GM11168 (cell line): Measurements from ENCODE around the gene MYCBPAP.

Experiments
- in situ Hi-C: fragments of 300-500 bp; cut with MboI; formaldehyde crosslinking; loops from one replicate; pipeline ENCODE4 v1.12.0; 2022; ENCODE audit warnings: low sequenced_read_pairs; ENCODE audit not compliant: unreplicated experiment

Gene MYCBPAP

GRCh38 chr17:50564916-50565315, 56.7 kb downstream of the MYCBPAP start:
- in situ Hi-C loops = no loop called here

DNA sequence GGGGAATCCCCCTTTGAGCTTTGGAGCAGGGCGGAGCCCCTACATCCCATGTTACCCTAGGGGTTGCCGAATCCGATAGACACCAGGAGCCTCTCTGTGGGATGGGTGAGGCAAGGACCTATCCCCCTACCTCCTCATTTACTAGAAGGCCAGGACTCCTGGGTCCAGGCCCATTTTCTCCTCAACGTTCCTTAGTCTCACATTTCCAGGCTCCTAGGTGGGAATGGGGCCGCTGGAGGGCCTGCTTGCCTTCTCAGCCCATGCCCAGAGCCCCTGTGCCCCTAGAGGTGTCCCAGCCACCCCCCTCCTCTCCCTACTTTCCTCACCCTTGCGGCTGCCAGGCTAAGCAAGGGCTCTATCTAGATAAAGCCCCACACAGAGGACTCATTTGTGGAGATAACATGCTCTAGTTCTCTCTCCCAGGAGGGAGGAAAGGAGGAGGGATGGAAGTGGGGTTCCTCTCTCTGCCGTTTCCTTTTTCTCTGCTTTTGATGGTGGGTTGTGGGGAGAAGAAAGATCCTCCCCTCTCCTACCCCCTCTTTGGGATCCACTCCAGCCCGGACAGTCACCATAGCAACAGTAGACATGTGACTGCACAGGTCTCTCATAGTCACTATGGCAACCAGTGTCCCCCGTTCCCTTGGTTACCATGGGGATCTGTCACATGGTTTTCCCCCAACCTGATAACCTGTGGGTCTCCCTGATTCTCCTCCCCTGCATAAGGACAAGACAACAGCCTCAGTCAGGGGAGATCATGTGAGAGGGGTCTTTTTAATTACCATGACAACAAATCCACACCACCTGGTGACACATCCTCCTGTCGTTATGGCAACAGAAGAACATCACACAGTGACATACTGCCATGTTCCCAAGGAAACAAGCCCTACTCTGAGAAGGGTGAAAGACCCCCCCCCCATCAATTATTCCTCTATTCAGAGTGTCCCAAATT, 57.4 kb downstream of the MYCBPAP start:
- in situ Hi-C loops = no loop called here

DNA sequence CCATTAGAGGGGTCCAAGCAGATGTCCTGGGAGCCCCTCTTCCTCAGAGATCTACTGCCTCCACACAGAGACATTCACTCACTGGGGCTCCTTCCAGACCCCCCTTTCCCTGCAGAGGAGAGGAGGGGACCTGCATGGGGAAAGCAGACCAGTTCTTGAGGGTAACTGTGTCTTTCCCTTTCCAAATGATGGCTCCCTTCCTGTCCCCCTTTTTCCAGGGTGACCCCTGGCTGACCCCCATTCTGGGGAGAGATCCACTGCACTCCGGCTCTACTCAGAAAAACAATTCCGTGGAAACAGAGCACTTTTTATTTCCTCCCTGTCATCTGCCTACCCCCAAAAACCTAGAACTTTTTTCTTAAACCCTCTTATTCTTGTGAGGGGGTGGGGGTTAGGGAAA, 58.6 kb downstream of the MYCBPAP start:
- in situ Hi-C loops = no loop called here

- in situ Hi-C loops = no loop called here
These were observed 60.4 kb downstream of the MYCBPAP start for GRCh38 chr17:50568659-50569058.

DNA sequence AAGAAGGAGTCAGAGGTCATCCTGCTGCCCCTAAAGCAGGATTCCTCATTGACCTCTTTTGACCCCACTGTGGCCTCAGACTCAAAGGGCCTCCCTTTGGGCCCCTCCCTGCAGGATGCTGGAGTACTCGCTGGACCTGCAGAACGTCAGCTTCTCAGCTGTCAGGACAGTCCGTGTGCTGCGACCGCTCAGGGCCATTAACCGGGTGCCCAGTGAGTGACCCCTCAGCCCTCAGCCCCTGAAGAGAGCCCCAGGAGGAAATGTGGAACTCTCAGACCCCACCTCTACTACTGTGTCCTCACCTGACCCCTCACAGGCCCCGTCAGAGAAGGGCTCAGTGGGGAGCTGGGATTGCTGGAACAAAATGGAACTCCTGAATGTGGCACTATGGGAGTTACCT, 61.4 kb downstream of the MYCBPAP start:
- in situ Hi-C loops = no loop called here

GRCh38 chr17:50570032-50570431, 61.8 kb downstream of the MYCBPAP start:
- in situ Hi-C loops = no loop called here

DNA sequence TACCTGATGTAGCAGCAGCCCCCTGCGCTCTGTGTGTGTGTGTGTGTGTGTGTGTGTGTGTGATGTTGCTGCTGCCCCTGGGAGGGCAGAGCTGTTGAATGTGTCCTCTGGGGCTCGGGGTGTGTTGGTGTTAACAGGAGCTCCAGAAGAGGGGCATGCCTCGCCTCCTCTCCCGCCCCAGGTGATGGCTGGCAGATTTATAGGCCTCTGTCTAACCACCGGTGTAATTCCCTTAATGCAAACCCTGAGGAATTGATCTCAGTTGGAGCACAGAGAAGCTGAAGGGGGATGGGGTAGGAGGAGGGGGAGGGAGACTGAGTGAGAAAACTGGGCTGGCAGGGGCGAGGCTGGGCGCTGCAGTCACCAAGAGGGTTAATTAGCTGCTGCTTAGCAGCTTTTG, 62.3 kb downstream of the MYCBPAP start:
- in situ Hi-C loops = no loop called here

DNA sequence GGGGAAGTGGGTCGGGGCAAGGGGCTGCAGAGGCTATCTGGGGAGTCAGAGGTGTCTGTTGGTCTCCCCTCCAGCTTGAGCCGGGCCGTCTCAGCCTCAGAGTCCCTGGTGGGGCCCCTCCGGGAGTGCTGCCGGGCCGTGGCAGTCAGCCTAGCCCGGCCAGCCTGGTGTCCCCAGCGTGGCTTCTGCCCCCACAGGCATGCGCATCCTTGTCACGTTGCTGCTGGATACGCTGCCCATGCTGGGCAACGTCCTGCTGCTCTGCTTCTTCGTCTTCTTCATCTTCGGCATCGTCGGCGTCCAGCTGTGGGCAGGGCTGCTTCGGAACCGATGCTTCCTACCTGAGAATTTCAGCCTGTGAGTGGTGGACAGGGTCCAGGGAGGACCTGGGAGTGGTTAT, 63.4 kb downstream of the MYCBPAP start:
- in situ Hi-C loops = no loop called here

GRCh38 chr17:50572541-50572940, 64.3 kb downstream of the MYCBPAP start:
- in situ Hi-C loops = no loop called here

DNA sequence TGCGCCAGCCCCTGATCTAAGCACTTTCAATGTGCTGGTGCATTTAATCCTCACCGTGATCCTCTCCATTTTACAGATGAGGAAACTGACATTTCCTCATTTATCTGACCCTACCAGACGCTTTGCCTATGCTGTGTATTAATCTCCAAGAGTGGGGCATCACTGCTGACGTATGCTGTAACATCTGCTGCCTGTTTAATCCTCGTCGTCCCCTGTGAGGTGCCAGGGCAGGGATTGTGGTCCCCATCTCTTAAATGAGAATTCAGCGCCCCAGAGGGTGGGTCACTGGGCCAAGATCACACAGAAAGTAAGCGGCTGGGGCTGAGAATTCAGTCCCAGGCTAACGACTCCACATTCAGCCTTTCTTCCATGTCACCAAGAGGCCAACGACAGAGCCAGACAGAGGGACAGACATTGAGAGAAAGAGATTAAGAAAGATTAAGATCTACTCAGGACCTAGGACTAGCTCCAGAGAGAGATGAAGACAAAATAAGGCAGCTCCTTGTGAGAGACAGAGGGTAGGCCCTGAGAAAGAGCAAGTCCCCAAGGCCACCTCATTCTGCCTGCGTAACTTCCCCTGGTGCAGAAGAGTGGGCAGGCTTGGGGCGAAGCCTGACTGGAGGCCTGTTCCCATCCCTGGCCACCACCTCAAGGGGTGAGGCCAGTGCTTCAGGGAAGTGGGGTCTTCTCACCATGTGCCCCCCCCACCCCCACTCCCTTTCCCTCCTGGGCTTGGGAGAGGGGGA, 65.8 kb downstream of the MYCBPAP start:
- in situ Hi-C loops = no loop called here

DNA sequence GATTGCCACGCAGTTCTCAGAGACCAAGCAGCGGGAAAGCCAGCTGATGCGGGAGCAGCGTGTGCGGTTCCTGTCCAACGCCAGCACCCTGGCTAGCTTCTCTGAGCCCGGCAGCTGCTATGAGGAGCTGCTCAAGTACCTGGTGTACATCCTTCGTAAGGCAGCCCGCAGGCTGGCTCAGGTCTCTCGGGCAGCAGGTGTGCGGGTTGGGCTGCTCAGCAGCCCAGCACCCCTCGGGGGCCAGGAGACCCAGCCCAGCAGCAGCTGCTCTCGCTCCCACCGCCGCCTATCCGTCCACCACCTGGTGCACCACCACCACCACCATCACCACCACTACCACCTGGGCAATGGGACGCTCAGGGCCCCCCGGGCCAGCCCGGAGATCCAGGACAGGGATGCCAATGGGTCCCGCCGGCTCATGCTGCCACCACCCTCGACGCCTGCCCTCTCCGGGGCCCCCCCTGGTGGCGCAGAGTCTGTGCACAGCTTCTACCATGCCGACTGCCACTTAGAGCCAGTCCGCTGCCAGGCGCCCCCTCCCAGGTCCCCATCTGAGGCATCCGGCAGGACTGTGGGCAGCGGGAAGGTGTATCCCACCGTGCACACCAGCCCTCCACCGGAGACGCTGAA, 67.5 kb downstream of the MYCBPAP start:
- in situ Hi-C loops = no loop called here

- in situ Hi-C loops = no loop called here
These were observed 68.6 kb downstream of the MYCBPAP start for GRCh38 chr17:50576864-50577263.

DNA sequence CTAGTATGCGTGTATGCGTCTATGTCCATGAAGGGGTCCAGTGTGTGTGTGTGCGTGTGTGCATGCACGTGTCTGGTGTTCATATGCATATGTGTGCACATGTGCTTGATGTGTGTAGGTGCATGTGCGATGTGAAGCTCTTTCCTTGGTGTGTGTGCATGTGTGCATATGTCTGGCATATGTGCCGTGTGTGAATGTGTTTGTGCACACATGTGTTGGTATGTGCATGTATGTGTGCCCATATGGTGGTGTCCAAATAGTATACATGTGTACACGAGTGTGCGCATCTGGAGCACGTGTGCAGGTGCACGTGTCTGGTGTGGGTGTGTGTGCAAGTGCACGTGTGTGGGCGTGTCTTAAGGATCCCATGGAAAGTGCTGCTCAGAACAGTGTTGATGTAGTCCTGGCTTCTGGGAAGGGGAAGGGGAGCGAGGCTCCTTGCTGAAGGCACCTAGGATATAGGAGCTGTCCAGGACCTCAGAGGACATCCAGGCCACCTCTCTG, 69.3 kb downstream of the MYCBPAP start:
- in situ Hi-C loops = no loop called here

DNA sequence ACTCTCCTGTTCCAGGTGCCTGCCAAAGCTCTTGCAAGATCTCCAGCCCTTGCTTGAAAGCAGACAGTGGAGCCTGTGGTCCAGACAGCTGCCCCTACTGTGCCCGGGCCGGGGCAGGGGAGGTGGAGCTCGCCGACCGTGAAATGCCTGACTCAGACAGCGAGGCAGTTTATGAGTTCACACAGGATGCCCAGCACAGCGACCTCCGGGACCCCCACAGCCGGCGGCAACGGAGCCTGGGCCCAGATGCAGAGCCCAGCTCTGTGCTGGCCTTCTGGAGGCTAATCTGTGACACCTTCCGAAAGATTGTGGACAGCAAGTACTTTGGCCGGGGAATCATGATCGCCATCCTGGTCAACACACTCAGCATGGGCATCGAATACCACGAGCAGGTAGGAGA, 69.9 kb downstream of the MYCBPAP start:
- in situ Hi-C loops = no loop called here

DNA sequence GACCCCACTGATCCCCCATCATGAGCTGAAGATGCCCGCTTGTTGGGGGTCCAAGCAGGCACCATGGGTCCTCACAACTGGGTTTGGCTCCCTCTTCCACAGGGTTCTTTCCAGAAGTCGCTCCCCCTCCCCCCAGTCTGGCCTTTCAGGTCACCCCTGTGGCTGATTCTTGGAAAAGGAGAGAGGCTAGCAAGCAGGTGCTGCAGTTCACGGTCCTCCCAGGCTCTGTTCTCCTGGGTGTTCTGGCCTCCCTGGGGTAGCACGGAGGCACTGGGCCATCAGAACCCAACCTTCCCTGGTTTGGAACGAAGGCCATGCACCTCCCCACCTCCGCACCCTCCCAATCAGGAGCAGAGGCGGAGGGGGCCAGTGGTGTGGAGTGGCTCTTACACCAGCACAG, 71.2 kb downstream of the MYCBPAP start:
- in situ Hi-C loops = no loop called here

DNA sequence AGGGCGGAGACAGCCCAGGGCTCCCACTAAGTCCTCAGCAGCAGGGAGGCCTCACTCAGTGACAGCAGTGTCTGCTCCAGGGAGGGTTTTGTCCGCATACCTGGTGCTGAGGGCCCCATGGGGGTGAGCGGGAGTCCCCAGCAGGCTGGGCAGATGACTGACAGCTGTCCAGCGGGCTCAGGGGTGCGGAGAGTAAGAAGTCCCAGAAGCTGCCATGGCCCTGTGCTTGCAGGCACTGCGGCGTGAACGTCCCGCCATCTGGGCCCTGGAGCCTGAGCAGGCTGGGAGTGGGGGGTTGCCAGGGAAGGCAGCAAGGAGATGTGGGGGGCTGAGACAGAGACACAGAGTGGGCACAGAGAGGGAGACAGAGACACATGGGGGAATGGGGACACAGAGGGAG, 72.4 kb downstream of the MYCBPAP start:
- in situ Hi-C loops = no loop called here
